Psoas muscle (tissue), 8 donors: Measurements from ENCODE around the gene TRAF3IP1. TPM values are rescaled to one million over a fixed set of nuclear protein-coding genes. Genes with fewer than 3 reads are reported as not detected.

ENCODE experiments used
- ATAC-seq, 4 donors: fragments of 200-7000 bp; cut with Tn5 transposase; one replicate each; pipeline ENCODE4 v1.9.1; 2020; ENCODE audit warnings: moderate library complexity in 3 of 4, mild to moderate bottlenecking in 2 of 4
- DNase-seq, 2 donors: peaks; one replicate each; pipeline ENCODE4 v3.0.0-alpha.2; 2020
- H3K27ac ChIP-seq: fragments of 200-600 bp; one replicate; pipeline ENCODE4 v1.8.0; 2022
- H3K27me3 ChIP-seq, 3 donors: fragments of 200-600 bp in 1 of 3; one replicate each; pipeline versions ENCODE4 v1.6.1 to v1.8.0; 2013 to 2022; ENCODE audit warnings: low read length in 2 of 3, mild to moderate bottlenecking in 2 of 3, moderate library complexity in 1 of 3; ENCODE audit not compliant: insufficient read depth in 3 of 3
- H3K36me3 ChIP-seq, 2 donors: fragments of 200-600 bp in 1 of 2; one replicate each; pipeline versions ENCODE4 v1.6.1 to v1.8.0; 2013 to 2022; ENCODE audit warnings: low read depth in 1 of 2, mild to moderate bottlenecking in 1 of 2, moderate library complexity in 1 of 2; ENCODE audit not compliant: insufficient read depth in 1 of 2
- H3K4me1 ChIP-seq: fragments of 200-600 bp; one replicate; pipeline ENCODE4 v1.8.0; 2022
- H3K4me3 ChIP-seq: fragments of 200-600 bp; one replicate; pipeline ENCODE4 v1.8.0; 2022; ENCODE audit warnings: mild to moderate bottlenecking
- H3K9me3 ChIP-seq: fragments of 200-600 bp; one replicate; pipeline ENCODE4 v1.8.0; 2022
- CTCF ChIP-seq: fragments of 200-600 bp; IDR thresholded peaks from one replicate; pipeline ENCODE4 v1.8.0; 2022; ENCODE audit warnings: antibody characterized with exemption
- WGBS, 3 donors: extraction: QIAGEN DNeasy Blood & Tissue Kit; methylation state at CpG; one replicate each; pipeline versions ENCODE4 v1.1.6 to v1.1.7; 2013; 5-methylcytosine and 5-hydroxymethylcytosine counted together
- intact Hi-C, 2 donors: fragments of 100-400 bp; cut with DNase I; formaldehyde crosslinking; loops; one replicate each; pipeline versions ENCODE4 v1.11.0 to v1.14.2; 2022
- polyA plus RNA-seq, 3 donors: library from polyadenylated mRNA; stranded (reverse); fragments of 200-250 nt; gene quantifications; one replicate each; pipeline ENCODE4 v1.2.3, GENCODE V29; 2013
- total RNA-seq, 4 donors: library from RNA; stranded (reverse); fragmentation: NEBNext Ultra II Directional in 2 of 4; extraction: Animal tissue kit (Norgen Biotek cat#: 25700) in 2 of 4; gene quantifications; one replicate each; pipeline versions ENCODE4 v1.2.1 to v1.2.4, GENCODE V29; 2021 to 2023
- donor health status: healthy with polysubstance abuse.
- donor health status: DM: no; HTN: no; CAD: no; lungs with moderate emphysema.
- donor health status: Bipolar disorder and iron deficiency.
- donor health status: healthy.
- donor health status: DM: yes; HTN: yes; CAD: no.
- donor health status: DM: no; HTN: no; CAD: no.
- donor health status: DM: no; HTN: no; CAD: no.
- donor health status: DM: yes; HTN: yes; CAD: no.

The TRAF3IP1 gene
- total and polyA plus RNA-seq, 7 donors, result 2.9 to 30.9 (median 16.3) TPM

GRCh38 chr2:238450440-238450861, 130.1 kb downstream of the TRAF3IP1 start:
- Histone ChIP-seq H3K27ac (peak overlapping the region; percentile 74), H3K9me3 (no peaks in the 10 kb centered on the region), H3K36me3 (peaks cover 0 to 45% of the 10 kb centered on the region in 2 donors), H3K27me3 (no peaks in the 10 kb centered on the region), H3K4me3 (no peak overlapping the region), H3K4me1 (peaks cover 18% of the 10 kb centered on the region)
- TF ChIP-seq CTCF, result no peak
- peak; percentile 45 to 82 for DNase-seq
- ATAC-seq, result peak; percentile 65 to 86 (median 82)
- 45 to 48% (median 46%) methylated on average over 11 of the region's 11 CpGs for WGBS, 3 donors
- intact Hi-C loops, result no loop called here

Other genes starting within 250 kb of the TRAF3IP1 start
- under 1 TPM in 3 of 4 donors, not detected in 1; 0.17 to 0.32 (median 0.22) TPM for gene ESPNL, start 220.2 kb upstream of the TRAF3IP1 start, total RNA-seq
- gene ESPNL, start 220.2 kb upstream of the TRAF3IP1 start, polyA plus RNA-seq, result under 1 TPM; 0.04 to 0.14 (median 0.12) TPM
- 100 to 1,000 TPM in 3 of 4 donors, 10 to 100 TPM in 1; 82.1 to 175 (median 153) TPM for gene KLHL30, start 181.8 kb upstream of the TRAF3IP1 start, total RNA-seq
- 100 to 1,000 TPM in 1 of 3 donors, 10 to 100 TPM in 2; 67.7 to 121 (median 91.7) TPM for gene KLHL30, start 181.8 kb upstream of the TRAF3IP1 start, polyA plus RNA-seq
- 10 to 100 TPM in 1 of 4 donors, 1 to 10 TPM in 3; 1.8 to 18.2 (median 4.5) TPM for gene ERFE, start 161.5 kb upstream of the TRAF3IP1 start, total RNA-seq
- 10 to 100 TPM in 1 of 3 donors, 1 to 10 TPM in 2; 1.4 to 15.4 (median 1.7) TPM for gene ERFE, start 161.5 kb upstream of the TRAF3IP1 start, polyA plus RNA-seq
- gene ILKAP, start 116.8 kb upstream of the TRAF3IP1 start, total RNA-seq, result 10 to 100 TPM; 31.8 to 43.8 (median 39.3) TPM
- 10 to 100 TPM; 55.2 to 66.6 (median 58.4) TPM for gene ILKAP, start 116.8 kb upstream of the TRAF3IP1 start, polyA plus RNA-seq
- gene HES6, start 80.5 kb upstream of the TRAF3IP1 start, total RNA-seq, result 10 to 100 TPM in 2 of 4 donors, 1 to 10 TPM in 2; 4.1 to 13.1 (median 10.9) TPM
- gene HES6, start 80.5 kb upstream of the TRAF3IP1 start, polyA plus RNA-seq, result 10 to 100 TPM; 35.7 to 54.5 (median 40.6) TPM
- 10 to 100 TPM in 3 of 4 donors, 1 to 10 TPM in 1; 7.8 to 20.7 (median 13.1) TPM for gene PER2, start 31.9 kb upstream of the TRAF3IP1 start, total RNA-seq
- 1 to 10 TPM; 1.9 to 2.5 (median 2.4) TPM for gene PER2, start 31.9 kb upstream of the TRAF3IP1 start, polyA plus RNA-seq
- gene ASB1, start 106.4 kb downstream of the TRAF3IP1 start, total RNA-seq, result 10 to 100 TPM; 38.4 to 48.0 (median 43.6) TPM
- 10 to 100 TPM; 21.3 to 47.9 (median 30.0) TPM for gene ASB1, start 106.4 kb downstream of the TRAF3IP1 start, polyA plus RNA-seq